ENCODE measurements around the gene LIMA1.

Gene LIMA1

DNA sequence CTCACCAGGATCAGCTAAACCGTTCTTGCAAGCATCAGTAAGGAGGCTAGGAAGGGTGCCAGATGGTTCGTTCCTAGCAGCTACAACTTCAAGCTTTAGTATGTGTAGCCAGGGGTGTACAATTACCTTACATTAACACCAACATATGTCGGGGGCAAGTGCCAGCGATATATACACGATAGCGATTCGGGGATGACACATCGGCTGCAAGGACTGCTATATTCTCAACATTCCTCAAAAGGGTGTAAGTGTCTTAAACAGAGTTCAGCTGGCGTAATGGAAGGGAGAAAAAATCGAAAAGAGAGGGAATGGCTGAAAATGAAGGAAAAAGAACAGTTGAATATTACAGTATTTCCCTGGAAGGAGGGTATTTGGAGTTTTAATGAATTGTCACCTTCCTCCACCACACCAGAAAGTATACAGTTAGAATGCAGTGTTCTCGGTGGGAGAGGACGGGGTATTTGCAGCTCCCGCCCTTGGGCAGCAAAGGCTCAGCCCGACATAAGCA is 545 bp downstream of the LIMA1 start:
- H3K27ac ChIP-seq (ENCODE audit: low read depth, low read length): no peak overlapping the region

GRCh38 chr12:50279501-50279900 is 3.8 kb downstream of the LIMA1 start:
- H3K27ac ChIP-seq (ENCODE audit: low read depth, low read length): no peak overlapping the region
- peaks cover 13% of the 10 kb centered on the region for H3K4me1 ChIP-seq (ENCODE audit: control insufficient read depth, low read length)
- H4K20me1 ChIP-seq (ENCODE audit: control insufficient read depth, insufficient read depth, low read depth, low read length): no peaks in the 10 kb centered on the region
- peaks cover 9% of the 10 kb centered on the region for H3K79me2 ChIP-seq (ENCODE audit: control insufficient read depth, low read length)
- TF ChIP-seq, protein P1, sequence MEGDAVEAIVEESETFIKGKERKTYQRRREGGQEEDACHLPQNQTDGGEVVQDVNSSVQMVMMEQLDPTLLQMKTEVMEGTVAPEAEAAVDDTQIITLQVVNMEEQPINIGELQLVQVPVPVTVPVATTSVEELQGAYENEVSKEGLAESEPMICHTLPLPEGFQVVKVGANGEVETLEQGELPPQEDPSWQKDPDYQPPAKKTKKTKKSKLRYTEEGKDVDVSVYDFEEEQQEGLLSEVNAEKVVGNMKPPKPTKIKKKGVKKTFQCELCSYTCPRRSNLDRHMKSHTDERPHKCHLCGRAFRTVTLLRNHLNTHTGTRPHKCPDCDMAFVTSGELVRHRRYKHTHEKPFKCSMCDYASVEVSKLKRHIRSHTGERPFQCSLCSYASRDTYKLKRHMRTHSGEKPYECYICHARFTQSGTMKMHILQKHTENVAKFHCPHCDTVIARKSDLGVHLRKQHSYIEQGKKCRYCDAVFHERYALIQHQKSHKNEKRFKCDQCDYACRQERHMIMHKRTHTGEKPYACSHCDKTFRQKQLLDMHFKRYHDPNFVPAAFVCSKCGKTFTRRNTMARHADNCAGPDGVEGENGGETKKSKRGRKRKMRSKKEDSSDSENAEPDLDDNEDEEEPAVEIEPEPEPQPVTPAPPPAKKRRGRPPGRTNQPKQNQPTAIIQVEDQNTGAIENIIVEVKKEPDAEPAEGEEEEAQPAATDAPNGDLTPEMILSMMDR (IDR thresholded peaks at IDR 0.05; ENCODE audit: low read depth, low read length, poor library complexity, severe bottlenecking): no peak
- TF ChIP-seq EZH2phosphoT487 (IDR thresholded peaks at IDR 0.05; ENCODE audit: borderline replicate concordance, low read length): no peak
- no peaks in the 10 kb centered on the region for H3K36me3 ChIP-seq (ENCODE audit: control insufficient read depth, low read length)
- H3K27me3 ChIP-seq (ENCODE audit: control insufficient read depth, low read length): peaks cover 23% of the 10 kb centered on the region
- no peaks in the 10 kb centered on the region for H3K9me3 ChIP-seq (ENCODE audit: control insufficient read depth, insufficient read depth, low read length)
- no peaks in the 10 kb centered on the region for H3F3A ChIP-seq (ENCODE audit: control insufficient read depth, insufficient read depth)
- H3K9me2 ChIP-seq (replicated peaks; ENCODE audit: control insufficient read depth, low read length): no peaks in the 10 kb centered on the region
- H3K4me3 ChIP-seq (ENCODE audit: low read length): no peak overlapping the region
- no peak overlapping the region for H3K4me2 ChIP-seq (ENCODE audit: low read length)

More for the DNA sequence above, 545 bp downstream of the LIMA1 start:
- Histone ChIP-seq H3K4me3 (ENCODE audit: low read length) (peak overlapping the region; percentile 91), H3K36me3 (ENCODE audit: control insufficient read depth, low read length) (no peaks in the 10 kb centered on the region), H3K4me1 (ENCODE audit: control insufficient read depth, low read length) (peaks cover 17% of the 10 kb centered on the region), H3F3A (ENCODE audit: control insufficient read depth, insufficient read depth) (0 out of 2 replicates have a peak, but pooled peaks cover 2% of the 10 kb centered on the region), H3K4me2 (ENCODE audit: low read length) (peak overlapping the region; percentile 91), H3K9me3 (ENCODE audit: control insufficient read depth, insufficient read depth, low read length) (no peaks in the 10 kb centered on the region), H4K20me1 (ENCODE audit: control insufficient read depth, insufficient read depth, low read depth, low read length) (no peaks in the 10 kb centered on the region), H3K27me3 (ENCODE audit: control insufficient read depth, low read length) (peaks cover 23% of the 10 kb centered on the region), H3K9me2 (replicated peaks; ENCODE audit: control insufficient read depth, low read length) (no peaks in the 10 kb centered on the region), H3K79me2 (ENCODE audit: control insufficient read depth, low read length) (peaks cover 10% of the 10 kb centered on the region)
- TF ChIP-seq EZH2phosphoT487 (IDR thresholded peaks at IDR 0.05; ENCODE audit: borderline replicate concordance, low read length): no peak
- TF ChIP-seq, protein P1 (IDR thresholded peaks at IDR 0.05; ENCODE audit: low read depth, low read length, poor library complexity, severe bottlenecking): no peak

- Histone ChIP-seq H3K9me3 (ENCODE audit: control insufficient read depth, insufficient read depth, low read length) (no peaks in the 10 kb centered on the region), H4K20me1 (ENCODE audit: control insufficient read depth, insufficient read depth, low read depth, low read length) (no peaks in the 10 kb centered on the region), H3K4me1 (ENCODE audit: control insufficient read depth, low read length) (no peaks in the 10 kb centered on the region), H3K9me2 (replicated peaks; ENCODE audit: control insufficient read depth, low read length) (no peaks in the 10 kb centered on the region), H3K4me3 (ENCODE audit: low read length) (no peak overlapping the region), H3K27ac (ENCODE audit: low read depth, low read length) (no peak overlapping the region), H3K79me2 (ENCODE audit: control insufficient read depth, low read length) (no peaks in the 10 kb centered on the region), H3F3A (ENCODE audit: control insufficient read depth, insufficient read depth) (no peaks in the 10 kb centered on the region), H3K36me3 (ENCODE audit: control insufficient read depth, low read length) (no peaks in the 10 kb centered on the region), H3K4me2 (ENCODE audit: low read length) (no peak overlapping the region), H3K27me3 (ENCODE audit: control insufficient read depth, low read length) (0 out of 2 replicates have a peak, but pooled peaks cover 16% of the 10 kb centered on the region)
- TF ChIP-seq EZH2phosphoT487 (IDR thresholded peaks at IDR 0.05; ENCODE audit: borderline replicate concordance, low read length): no peak
- TF ChIP-seq, protein P1 (IDR thresholded peaks at IDR 0.05; ENCODE audit: low read depth, low read length, poor library complexity, severe bottlenecking): no peak
Measured at GRCh38 chr12:50276912-50277671, 6.2 kb downstream of the LIMA1 start.
